ENCODE results near the gene PTGS2.

DNA sequence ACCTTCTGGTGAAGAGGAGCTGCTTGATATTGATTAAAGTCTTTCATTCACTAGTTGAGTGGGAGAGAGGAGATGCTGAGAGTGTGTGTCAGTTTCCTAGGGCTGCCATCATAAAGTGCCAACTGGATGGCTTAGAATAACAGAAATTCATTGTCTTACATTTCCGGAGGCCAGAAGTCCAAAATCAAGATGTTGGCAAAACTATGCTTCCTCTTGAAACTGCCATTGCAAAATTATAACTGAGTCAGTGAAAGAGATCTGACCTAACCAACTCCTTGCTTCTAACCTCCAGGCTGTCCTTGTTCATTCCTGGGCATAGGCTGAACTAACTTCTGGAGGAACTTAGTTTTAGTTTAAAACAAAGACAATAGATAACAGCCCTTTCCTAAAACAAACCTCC is 47.1 kb downstream of the PTGS2 start:
- TF ChIP-seq, protein P1, sequence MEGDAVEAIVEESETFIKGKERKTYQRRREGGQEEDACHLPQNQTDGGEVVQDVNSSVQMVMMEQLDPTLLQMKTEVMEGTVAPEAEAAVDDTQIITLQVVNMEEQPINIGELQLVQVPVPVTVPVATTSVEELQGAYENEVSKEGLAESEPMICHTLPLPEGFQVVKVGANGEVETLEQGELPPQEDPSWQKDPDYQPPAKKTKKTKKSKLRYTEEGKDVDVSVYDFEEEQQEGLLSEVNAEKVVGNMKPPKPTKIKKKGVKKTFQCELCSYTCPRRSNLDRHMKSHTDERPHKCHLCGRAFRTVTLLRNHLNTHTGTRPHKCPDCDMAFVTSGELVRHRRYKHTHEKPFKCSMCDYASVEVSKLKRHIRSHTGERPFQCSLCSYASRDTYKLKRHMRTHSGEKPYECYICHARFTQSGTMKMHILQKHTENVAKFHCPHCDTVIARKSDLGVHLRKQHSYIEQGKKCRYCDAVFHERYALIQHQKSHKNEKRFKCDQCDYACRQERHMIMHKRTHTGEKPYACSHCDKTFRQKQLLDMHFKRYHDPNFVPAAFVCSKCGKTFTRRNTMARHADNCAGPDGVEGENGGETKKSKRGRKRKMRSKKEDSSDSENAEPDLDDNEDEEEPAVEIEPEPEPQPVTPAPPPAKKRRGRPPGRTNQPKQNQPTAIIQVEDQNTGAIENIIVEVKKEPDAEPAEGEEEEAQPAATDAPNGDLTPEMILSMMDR (conservative IDR thresholded peaks at IDR 0.05 in 1 of 2, IDR thresholded peaks at IDR 0.05 in 1 of 2; ENCODE audit: low read depth in 1 of 2, low read length in 2 of 2) = no peak
- TF ChIP-seq EZH2 (IDR thresholded peaks at IDR 0.05; ENCODE audit: low read length, missing control alignments) = no peak

Measured in fibroblast of lung (primary cell).